HCT116 (cell line): Measurements from ENCODE around the gene IL20RA. TPM values are rescaled to one million over a fixed set of nuclear protein-coding genes. Genes with fewer than 3 reads are reported as not detected.

Experiments
- ATAC-seq: fragments of 200-7000 bp; cut with Tn5 transposase; 2 replicates; pipeline ENCODE4 v1.9.1; 2020; ENCODE audit warnings: mild to moderate bottlenecking, moderate library complexity
- BruUV-seq: library from RNA; stranded (reverse); fragments of 400-500 nt; replicated peaks from 2 replicates; lab custom pipeline; 2021; lab: Mats Ljungman, UMichigan
- CTCF ChIA-PET: fragments of 300-600 bp; sonication (Branson Sonifier 250); formaldehyde crosslinking; loops from one replicate; lab custom pipeline; 2021; ENCODE audit warnings: antibody characterized with exemption; lab: Charles Lee
- POLR2A ChIA-PET: fragments of 300-600, 350-600 bp; sonication (Branson Sonifier 250); formaldehyde crosslinking; loops from one replicate; lab custom pipeline; 2021; ENCODE audit warnings: antibody characterized with exemption; lab: Charles Lee
- RAD21 ChIA-PET, 2 experiments: fragments of 300-600 bp; sonication (Branson Sonifier 250); formaldehyde crosslinking; loops; one replicate each; lab custom pipeline; 2023; ENCODE audit warnings: low total read pairs in 2 of 2; ENCODE audit not compliant: uncharacterized antibody in 2 of 2, unreplicated experiment in 2 of 2, low non-redundant PET in 1 of 2; lab: Charles Lee
- DNase-seq: peaks from one replicate; pipeline ENCODE4 v3.0.0-alpha.2; 2010; ENCODE audit warnings: low read depth, low spot score
- H2AFZ ChIP-seq: fragments of 200-600 bp; shearing (Covaris generic), sonication (generic); 2 replicates; pipeline ENCODE4 v1.6.1; 2017; ENCODE audit warnings: low read depth, mixed run types, mixed read lengths, antibody characterized with exemption, low read length; ENCODE audit not compliant: poor library complexity, severe bottlenecking
- H3K27ac ChIP-seq: 2 replicates; pipeline ENCODE4 v1.5.1; 2012; ENCODE audit warnings: low read depth, low read length
- H3K27me3 ChIP-seq: fragments of 200-600 bp; sonication (generic); 2 replicates; pipeline ENCODE4 v1.6.1; 2016; ENCODE audit warnings: mixed run types, low read length, mixed read lengths; ENCODE audit not compliant: insufficient read depth
- H3K36me3 ChIP-seq, 2 experiments: fragments of 200-500 bp in 1 of 2; fragments of 200-600 bp in 1 of 2; sonication (Bioruptor generic) in 1 of 2; sonication (generic) in 1 of 2; 2 replicates each; pipeline versions ENCODE4 v1.5.1 to v1.6.1; 2014 to 2016; ENCODE audit warnings: low read length in 2 of 2, inconsistent platforms in 1 of 2, mixed read lengths in 1 of 2, mixed run types in 1 of 2; ENCODE audit not compliant: insufficient read depth in 2 of 2, control insufficient read depth in 1 of 2
- H3K4me1 ChIP-seq, 2 experiments: fragments of 200-600 bp in 1 of 2; sonication (generic) in 1 of 2; 2 replicates each; pipeline versions ENCODE4 v1.5.1 to v1.6.1; 2012 to 2017; ENCODE audit warnings: low read length in 2 of 2, inconsistent platforms in 1 of 2, mild to moderate bottlenecking in 1 of 2, mixed read lengths in 1 of 2, mixed run types in 1 of 2, moderate library complexity in 1 of 2; ENCODE audit not compliant: insufficient read depth in 2 of 2, control insufficient read depth in 1 of 2
- H3K4me2 ChIP-seq: fragments of 200-600 bp; sonication (generic); 2 replicates; pipeline ENCODE4 v1.6.1; 2017; ENCODE audit warnings: mixed run types, low read length, mixed read lengths
- H3K4me3 ChIP-seq, 2 experiments: fragments of 200-600 bp in 1 of 2; sonication (generic) in 1 of 2; replicated peaks in 1 of 2; 2 replicates each; pipeline ENCODE4 v1.5.1; 2011 to 2016; ENCODE audit warnings: low read length in 2 of 2, control low read depth in 1 of 2, low read depth in 1 of 2, mild to moderate bottlenecking in 1 of 2, mixed read lengths in 1 of 2, mixed run types in 1 of 2
- H3K79me2 ChIP-seq: fragments of 200-600 bp; sonication (generic); 2 replicates; pipeline ENCODE4 v1.6.1; 2017; ENCODE audit warnings: mild to moderate bottlenecking, mixed run types, low read length, moderate library complexity, mixed read lengths; ENCODE audit not compliant: insufficient read depth
- H3K9ac ChIP-seq: fragments of 200-600 bp; sonication (generic); 2 replicates; pipeline ENCODE4 v1.6.1; 2016; ENCODE audit warnings: low read length, mixed read lengths
- H3K9me2 ChIP-seq: fragments of 200-600 bp; sonication (generic), shearing (Covaris generic); 2 replicates; pipeline ENCODE4 v1.6.1; 2017; ENCODE audit warnings: mixed run types, mild to moderate bottlenecking, moderate library complexity; ENCODE audit not compliant: insufficient read depth
- H3K9me3 ChIP-seq, 2 experiments: fragments of 200-500 bp in 1 of 2; fragments of 200-600 bp in 1 of 2; sonication (Bioruptor generic) in 1 of 2; sonication (generic) in 1 of 2; 2 replicates each; pipeline ENCODE4 v1.6.1; 2014 to 2017; ENCODE audit warnings: low read length in 2 of 2, mixed read lengths in 2 of 2, inconsistent platforms in 1 of 2, low read depth in 1 of 2, mild to moderate bottlenecking in 1 of 2, mixed run types in 1 of 2, moderate library complexity in 1 of 2; ENCODE audit not compliant: control insufficient read depth in 1 of 2, insufficient read depth in 1 of 2
- H4K20me1 ChIP-seq: fragments of 200-600 bp; sonication (generic), shearing (Covaris generic); 2 replicates; pipeline ENCODE4 v1.6.1; 2017; ENCODE audit warnings: mixed run types, mild to moderate bottlenecking, moderate library complexity; ENCODE audit not compliant: insufficient read depth
- ATF3 ChIP-seq: IDR thresholded peaks from 2 replicates; pipeline ENCODE4 v1.6.1; 2012
- CBX3 ChIP-seq: IDR thresholded peaks from 2 replicates; pipeline ENCODE4 v1.6.1; 2012; ENCODE audit warnings: low read depth
- CEBPB ChIP-seq: IDR thresholded peaks from 2 replicates; pipeline ENCODE4 v1.6.1; 2012; ENCODE audit warnings: low read depth
- CTCF ChIP-seq, 3 experiments: fragments of 200-600 bp in 1 of 3; sonication (generic) in 1 of 3; IDR thresholded peaks in 2 of 3; conservative IDR thresholded peaks in 1 of 3; 2 replicates each; pipeline ENCODE4 v1.5.1; 2012 to 2017; ENCODE audit warnings: low read depth in 2 of 3, low read length in 2 of 3, antibody characterized with exemption in 1 of 3, borderline replicate concordance in 1 of 3, control low read depth in 1 of 3, mild to moderate bottlenecking in 1 of 3, mixed read lengths in 1 of 3, mixed run types in 1 of 3, moderate library complexity in 1 of 3; ENCODE audit not compliant: insufficient read depth in 1 of 3
- EGR1 ChIP-seq: IDR thresholded peaks from 2 replicates; pipeline ENCODE4 v1.6.1; 2012; ENCODE audit warnings: low read depth
- ELF1 ChIP-seq: IDR thresholded peaks from 2 replicates; pipeline ENCODE4 v1.6.1; 2012; ENCODE audit warnings: low read depth, borderline replicate concordance
- POLR2A ChIP-seq: IDR thresholded peaks from 2 replicates; pipeline ENCODE4 v1.7.0; 2011; ENCODE audit warnings: borderline replicate concordance; ENCODE audit not compliant: insufficient read depth, insufficient read length; ENCODE audit errors: extremely low read depth
- POLR2AphosphoS5 ChIP-seq: IDR thresholded peaks from 2 replicates; pipeline ENCODE4 v1.6.1; 2011; ENCODE audit warnings: mild to moderate bottlenecking, low read depth, low read length, moderate library complexity
- RAD21 ChIP-seq: IDR thresholded peaks from 2 replicates; pipeline ENCODE4 v1.6.1; 2012; ENCODE audit warnings: low read depth, mild to moderate bottlenecking
- SIN3A ChIP-seq: IDR thresholded peaks from 2 replicates; pipeline ENCODE4 v1.6.1; 2012; ENCODE audit warnings: low read depth
- SP1 ChIP-seq: IDR thresholded peaks from 2 replicates; pipeline ENCODE4 v1.6.1; 2012; ENCODE audit warnings: low read depth
- TCF7L2 ChIP-seq: IDR thresholded peaks from 2 replicates; pipeline ENCODE4 v1.7.0; 2011; ENCODE audit warnings: borderline replicate concordance, inconsistent platforms; ENCODE audit not compliant: insufficient read depth, insufficient read length; ENCODE audit errors: extremely low read depth
- intact Hi-C: fragments of 100-400 bp; cut with micrococcal nuclease; formaldehyde crosslinking; loops from 2 replicates; pipeline ENCODE4 v1.10.0; 2022
- total RNA-seq: library from RNA; stranded (reverse); gene quantifications from one replicate; pipeline ENCODE4 v1.2.1, GENCODE V29; 2021; ENCODE audit not compliant: unreplicated experiment
- TF ChIP-seq, protein P1 (sequence below): IDR thresholded peaks from 2 replicates; pipeline ENCODE4 v1.6.1; 2012
- TF ChIP-seq, protein P2 (sequence below): IDR thresholded peaks from 2 replicates; pipeline ENCODE4 v1.6.1; 2012; ENCODE audit warnings: low read depth

IL20RA gene
- total RNA-seq, 1 experiment from 2014 or later, result 1.1 TPM

DNA sequence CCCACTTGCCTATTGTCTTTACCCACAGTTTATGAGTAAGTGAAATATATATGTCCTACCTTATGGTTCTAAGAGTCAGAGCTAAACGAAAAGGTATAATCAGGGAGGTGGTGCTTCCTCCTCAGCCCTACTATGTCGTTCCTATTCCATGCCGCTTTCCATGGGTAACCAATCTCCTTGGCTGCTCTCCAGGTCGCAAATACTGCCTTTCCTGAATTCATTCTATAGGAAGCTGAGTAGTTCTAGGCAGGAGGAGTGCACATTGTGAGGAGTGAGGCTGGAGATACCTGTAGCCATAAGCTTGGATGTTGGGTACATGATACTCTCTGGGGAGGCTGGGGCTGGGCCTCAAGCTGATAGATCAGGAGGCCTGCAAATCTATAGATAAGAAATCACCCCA, 5.8 kb downstream of the IL20RA start (continued):
- no peak for TF ChIP-seq CTCF (IDR thresholded peaks at IDR 0.05 in 2 of 3, conservative IDR thresholded peaks at IDR 0.05 in 1 of 3; ENCODE audit: borderline replicate concordance in 1 of 3, insufficient read depth in 1 of 3, low read depth in 2 of 3, low read length in 2 of 3)

DNA sequence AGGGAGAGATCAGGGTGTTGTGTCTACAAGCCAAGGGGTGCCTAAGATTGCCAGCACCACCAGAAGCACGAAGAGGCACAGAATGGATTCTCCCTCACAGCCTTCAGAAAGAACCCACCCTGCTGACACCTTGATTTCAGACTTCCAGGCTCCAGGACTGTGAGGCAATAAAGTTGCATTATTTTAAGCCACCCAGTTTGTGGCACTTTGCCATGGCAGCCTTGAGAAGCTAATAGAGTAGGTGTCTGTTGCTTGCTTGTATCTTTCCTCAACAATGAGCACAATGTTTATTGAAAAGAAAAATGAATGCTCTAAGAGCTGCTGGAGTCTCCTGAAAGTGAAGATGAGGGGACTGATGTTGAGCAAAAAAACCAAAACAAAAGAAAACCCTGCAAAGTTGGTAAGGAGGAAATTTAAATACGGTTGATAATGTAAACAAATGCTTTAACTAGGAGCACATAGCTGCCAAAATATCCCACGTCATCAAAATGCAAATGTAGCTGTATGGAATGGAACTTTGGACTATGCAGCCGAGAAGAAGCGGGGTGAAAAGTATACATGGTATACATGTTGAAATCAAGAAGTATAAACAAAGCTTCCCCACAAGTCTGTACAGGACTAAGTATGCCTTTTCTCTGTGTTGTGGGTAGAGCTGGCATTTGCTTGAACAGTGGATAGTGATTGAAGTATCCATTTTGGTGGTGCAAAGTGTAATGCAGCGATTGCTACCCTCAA, 8.0 kb downstream of the IL20RA start:
- H3K9ac ChIP-seq, result no peak overlapping the region
- no peaks in the 10 kb centered on the region for H3K9me3 ChIP-seq
- CTCF ChIA-PET, result no interaction called here
- H3K79me2 ChIP-seq, result no peaks in the 10 kb centered on the region
- DNase-seq (no peak), ATAC-seq (no peak)
- no peaks in the 10 kb centered on the region for H3K27me3 ChIP-seq
- H3K4me1 ChIP-seq, result no peaks in the 10 kb centered on the region
- no peaks in the 10 kb centered on the region for H3K36me3 ChIP-seq
- no peaks in the 10 kb centered on the region for H4K20me1 ChIP-seq
- intact Hi-C loops, result no loop called here
- H2AFZ ChIP-seq, result no peak overlapping the region
- no peak overlapping the region for H3K4me2 ChIP-seq
- RAD21 ChIA-PET, result no interaction called here
- no peaks in the 10 kb centered on the region for H3K9me2 ChIP-seq
- POLR2A ChIA-PET, result no interaction called here
- BruUV-seq, result no TSS peak
- H3K27ac ChIP-seq, result no peak overlapping the region
- H3K4me3 ChIP-seq, result no peak overlapping the region
- TF ChIP-seq, protein P1, sequence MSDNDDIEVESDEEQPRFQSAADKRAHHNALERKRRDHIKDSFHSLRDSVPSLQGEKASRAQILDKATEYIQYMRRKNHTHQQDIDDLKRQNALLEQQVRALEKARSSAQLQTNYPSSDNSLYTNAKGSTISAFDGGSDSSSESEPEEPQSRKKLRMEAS, result no peak
- no peak for TF ChIP-seq TCF7L2
- TF ChIP-seq RAD21, result no peak
- TF ChIP-seq CTCF (IDR thresholded peaks at IDR 0.05 in 2 of 3, conservative IDR thresholded peaks at IDR 0.05 in 1 of 3; ENCODE audit: borderline replicate concordance in 1 of 3, insufficient read depth in 1 of 3, low read depth in 2 of 3, low read length in 2 of 3), result no peak
- TF ChIP-seq SP1, result no peak
- no peak for TF ChIP-seq SIN3A
- no peak for TF ChIP-seq EGR1
- no peak for TF ChIP-seq POLR2A
- no peak for TF ChIP-seq ATF3
- no peak for TF ChIP-seq POLR2AphosphoS5
- no peak for TF ChIP-seq ELF1
- TF ChIP-seq CEBPB, result no peak
- TF ChIP-seq, protein P2, sequence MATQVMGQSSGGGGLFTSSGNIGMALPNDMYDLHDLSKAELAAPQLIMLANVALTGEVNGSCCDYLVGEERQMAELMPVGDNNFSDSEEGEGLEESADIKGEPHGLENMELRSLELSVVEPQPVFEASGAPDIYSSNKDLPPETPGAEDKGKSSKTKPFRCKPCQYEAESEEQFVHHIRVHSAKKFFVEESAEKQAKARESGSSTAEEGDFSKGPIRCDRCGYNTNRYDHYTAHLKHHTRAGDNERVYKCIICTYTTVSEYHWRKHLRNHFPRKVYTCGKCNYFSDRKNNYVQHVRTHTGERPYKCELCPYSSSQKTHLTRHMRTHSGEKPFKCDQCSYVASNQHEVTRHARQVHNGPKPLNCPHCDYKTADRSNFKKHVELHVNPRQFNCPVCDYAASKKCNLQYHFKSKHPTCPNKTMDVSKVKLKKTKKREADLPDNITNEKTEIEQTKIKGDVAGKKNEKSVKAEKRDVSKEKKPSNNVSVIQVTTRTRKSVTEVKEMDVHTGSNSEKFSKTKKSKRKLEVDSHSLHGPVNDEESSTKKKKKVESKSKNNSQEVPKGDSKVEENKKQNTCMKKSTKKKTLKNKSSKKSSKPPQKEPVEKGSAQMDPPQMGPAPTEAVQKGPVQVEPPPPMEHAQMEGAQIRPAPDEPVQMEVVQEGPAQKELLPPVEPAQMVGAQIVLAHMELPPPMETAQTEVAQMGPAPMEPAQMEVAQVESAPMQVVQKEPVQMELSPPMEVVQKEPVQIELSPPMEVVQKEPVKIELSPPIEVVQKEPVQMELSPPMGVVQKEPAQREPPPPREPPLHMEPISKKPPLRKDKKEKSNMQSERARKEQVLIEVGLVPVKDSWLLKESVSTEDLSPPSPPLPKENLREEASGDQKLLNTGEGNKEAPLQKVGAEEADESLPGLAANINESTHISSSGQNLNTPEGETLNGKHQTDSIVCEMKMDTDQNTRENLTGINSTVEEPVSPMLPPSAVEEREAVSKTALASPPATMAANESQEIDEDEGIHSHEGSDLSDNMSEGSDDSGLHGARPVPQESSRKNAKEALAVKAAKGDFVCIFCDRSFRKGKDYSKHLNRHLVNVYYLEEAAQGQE, result no peak
- no peak for TF ChIP-seq CBX3
